GM12872 (cell line): ENCODE results near the gene LONP1.

Experiments used
- CTCF ChIP-seq: IDR thresholded peaks from 3 replicates; pipeline ENCODE4 v1.5.1; 2011; ENCODE audit warnings: low read depth, mild to moderate bottlenecking, low read length, moderate library complexity; ENCODE audit not compliant: insufficient read depth

Gene LONP1

GRCh38 chr19:5717215-5717935 lies 2.6 kb downstream of the LONP1 start:
- TF ChIP-seq CTCF = no peak

DNA sequence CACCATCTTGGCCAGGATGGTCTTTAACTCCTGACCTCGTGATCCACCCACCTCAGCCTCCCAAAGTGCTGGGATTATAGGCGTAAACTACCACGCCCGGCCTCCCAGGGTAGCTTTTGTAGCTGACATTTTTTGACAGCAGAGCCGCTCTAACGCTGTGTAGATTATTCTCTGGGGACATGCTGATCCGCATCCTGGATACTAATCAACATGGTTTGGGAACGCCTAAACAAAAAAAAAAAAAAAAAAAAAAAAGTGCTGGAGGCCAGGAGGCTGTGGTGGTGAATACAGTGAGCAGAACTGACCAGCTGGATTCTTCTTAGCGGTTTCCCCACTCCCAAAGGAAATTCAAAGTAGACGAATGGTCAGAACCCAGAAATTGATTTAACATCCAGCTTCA lies 5.1 kb downstream of the LONP1 start:
- TF ChIP-seq CTCF = no peak

DNA sequence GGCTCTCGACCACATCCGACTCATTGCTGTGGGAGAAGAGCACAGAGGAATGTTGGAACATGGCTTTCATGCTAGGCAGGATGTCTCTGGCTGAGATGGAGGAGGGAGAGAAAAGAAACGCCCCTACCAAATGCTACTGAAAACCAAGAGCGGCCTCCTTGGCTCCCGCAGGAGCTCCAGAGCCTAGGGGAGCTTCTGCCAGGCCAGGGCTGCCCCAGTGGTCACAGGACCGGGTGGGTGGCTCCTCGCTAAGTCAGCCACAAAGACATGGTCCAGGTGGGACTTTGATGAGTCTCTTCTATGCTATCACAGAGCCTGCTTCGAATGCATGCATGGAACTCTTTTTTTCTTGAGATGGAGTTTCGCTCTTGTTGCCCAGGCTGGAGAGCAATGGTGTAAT lies 6.7 kb downstream of the LONP1 start:
- no peak for TF ChIP-seq CTCF

- no peak for TF ChIP-seq CTCF
These were observed 8.2 kb downstream of the LONP1 start for GRCh38 chr19:5711713-5712161.

DNA sequence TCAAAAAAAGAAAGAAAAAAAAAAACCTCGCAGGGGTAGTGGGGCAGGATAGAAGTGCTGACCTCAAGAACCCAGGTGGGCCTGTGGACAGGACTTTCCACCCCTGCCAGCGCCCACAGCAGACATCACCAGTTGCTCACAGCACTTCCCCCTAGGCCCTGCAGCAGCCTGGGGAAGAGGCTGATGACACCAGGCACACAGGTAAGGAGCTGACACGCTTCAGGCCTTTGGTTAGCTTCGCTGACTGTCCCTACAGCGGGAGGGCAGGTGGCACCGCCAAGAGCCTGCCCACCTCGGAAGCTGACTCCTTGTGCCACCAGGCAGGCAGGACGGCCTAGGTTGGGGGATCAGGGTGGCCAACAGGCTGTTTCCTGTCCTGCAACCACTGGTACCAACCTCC lies 8.9 kb downstream of the LONP1 start:
- no peak for TF ChIP-seq CTCF

DNA sequence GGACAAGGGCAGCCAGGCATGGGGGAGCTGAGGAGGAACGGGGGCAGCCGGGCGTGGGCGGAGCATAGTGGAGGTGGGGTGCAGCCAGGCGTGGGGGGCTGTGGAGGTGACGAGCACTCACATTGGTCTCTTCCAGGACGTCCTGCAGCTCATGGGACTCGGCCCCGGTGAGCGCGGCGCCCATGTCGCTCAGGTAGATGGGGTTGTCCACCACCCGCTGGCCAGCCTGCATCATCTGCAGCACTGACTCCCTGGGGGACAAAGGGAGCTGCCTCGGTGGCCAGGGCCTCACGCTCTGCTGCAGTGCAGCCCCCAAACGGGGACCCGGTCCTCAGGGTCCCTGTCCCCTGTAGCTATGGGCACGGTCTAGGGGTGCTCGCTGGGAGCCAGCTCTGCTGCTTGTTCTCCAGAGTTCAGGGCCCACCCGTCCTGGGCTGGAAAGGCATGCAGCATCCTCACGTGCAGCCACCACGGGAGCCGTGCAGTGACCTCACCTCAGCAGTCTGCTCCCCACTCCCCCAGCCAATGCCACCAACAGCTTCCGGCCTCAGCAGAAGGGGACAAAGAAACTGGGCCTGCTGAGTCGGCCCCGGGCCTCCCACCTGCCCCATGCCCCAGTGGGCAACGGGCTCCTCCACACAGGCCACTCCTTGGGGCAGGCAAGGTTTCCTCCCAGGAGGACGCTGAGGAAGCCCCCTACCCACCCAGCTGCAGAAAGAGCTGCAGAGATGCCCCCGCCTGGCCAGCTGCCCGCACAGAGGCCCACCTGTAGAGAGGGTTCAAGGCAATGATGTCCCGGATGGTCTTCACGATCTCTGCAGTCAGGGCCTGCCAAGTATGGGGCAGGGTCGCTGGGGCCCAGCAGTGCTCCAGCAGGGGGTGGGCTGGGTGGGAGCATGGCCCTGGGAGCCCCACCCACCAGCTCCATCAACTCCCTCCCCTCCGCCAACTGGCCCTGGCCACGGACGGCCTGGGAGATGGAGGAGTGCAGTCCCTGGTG lies 12.1 kb downstream of the LONP1 start:
- TF ChIP-seq CTCF = no peak

DNA sequence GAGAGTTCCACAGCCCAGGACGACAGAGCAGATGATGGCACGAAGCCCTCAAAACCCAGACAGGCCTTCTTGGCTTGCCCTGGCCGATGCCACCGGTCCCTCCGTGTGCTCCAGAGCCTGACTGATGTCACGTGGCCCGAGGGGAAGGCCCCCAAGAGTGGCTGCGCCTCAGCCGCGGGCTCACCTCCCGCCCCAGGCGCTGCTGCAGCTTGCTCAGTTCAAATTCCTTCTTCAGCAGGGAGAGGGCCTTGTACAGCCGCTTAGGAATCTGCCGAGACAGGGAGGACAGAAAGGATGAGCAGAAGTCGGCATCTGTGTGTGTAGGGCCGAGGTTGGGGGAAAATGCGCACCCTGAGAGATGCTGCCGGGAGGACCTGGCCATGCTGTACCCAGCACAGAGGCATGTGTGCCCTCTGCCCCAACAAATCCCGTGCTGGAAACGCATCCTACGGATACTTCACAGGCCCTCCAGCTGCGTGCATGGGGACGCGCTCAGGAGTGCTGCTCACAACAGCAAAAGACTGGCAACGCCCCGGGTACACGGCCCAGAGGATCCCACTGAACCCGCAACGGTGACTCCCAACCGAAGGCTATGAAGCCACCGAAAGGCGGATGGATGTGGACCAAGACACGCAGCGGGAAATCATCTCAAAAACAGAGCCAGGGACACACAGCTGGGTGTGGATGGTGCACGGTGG lies 12.9 kb downstream of the LONP1 start:
- no peak for TF ChIP-seq CTCF
